ENCODE measurements around the gene HIBCH.
A peak's percentile ranks its signal among the peaks of the same experiment; 100 is the strongest.

The HIBCH gene

DNA sequence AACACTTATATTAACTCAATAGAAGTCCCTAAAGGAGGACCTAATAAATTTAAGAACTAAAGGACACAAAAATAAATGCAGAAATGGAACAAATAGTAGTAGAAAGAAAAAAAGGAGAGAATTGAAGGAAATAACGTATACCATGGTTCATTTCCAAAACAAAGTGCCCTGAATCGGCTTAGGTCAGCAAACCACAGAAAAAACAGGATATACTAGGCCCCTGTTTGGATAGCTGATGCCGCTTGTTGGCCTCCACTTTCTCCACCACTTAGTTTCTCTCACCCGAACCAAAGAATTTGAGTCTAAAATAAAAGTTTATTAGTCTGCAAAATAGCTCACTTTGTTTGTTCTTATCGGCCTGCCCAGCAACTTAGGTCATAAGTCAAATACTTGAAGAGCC is 100.4 kb downstream of the HIBCH start:
- no peak overlapping the region for H3K4me3 ChIP-seq (ENCODE audit: insufficient read depth in 1 of 2, low read depth in 1 of 2, low read length in 2 of 2)
- no peak overlapping the region for H2BK15ac ChIP-seq (ENCODE audit: low read depth, poor library complexity, severe bottlenecking)
- no peak overlapping the region for H2BK120ac ChIP-seq (ENCODE audit: low read depth, low read length)

DNA sequence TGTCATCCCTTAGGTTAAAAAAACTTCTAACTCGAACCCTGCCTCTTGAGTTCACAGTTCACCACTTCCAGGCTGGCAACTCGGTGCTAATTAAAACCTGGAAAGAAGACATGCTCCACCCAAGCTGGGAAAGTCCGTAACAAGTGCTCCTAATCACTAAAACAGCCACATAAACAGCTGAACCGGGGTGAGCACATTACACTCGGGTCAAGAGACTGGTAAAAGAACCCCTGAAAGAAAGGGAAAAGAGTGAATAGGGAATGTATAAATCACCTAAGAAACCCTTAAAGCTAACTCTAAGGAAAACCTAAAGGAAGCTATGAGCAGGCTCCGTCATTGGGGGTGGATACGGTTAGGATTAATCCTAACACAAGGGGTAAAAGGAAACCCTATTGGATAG is 102.0 kb downstream of the HIBCH start:
- Histone ChIP-seq H2BK5ac (ENCODE audit: low read depth, low read length, poor library complexity, severe bottlenecking) (no peak overlapping the region), H2AK5ac (ENCODE audit: low read length, severe bottlenecking) (no peak overlapping the region), H2AFZ (ENCODE audit: low read depth, low read length) (no peak overlapping the region), H3K4me3 (ENCODE audit: insufficient read depth in 1 of 2, low read depth in 1 of 2, low read length in 2 of 2) (no peak overlapping the region), H3K79me1 (replicated peaks; ENCODE audit: low read length, poor library complexity, severe bottlenecking) (peaks cover 6% of the 10 kb centered on the region), H3K18ac (ENCODE audit: low read depth in 1 of 2, low read length in 2 of 2) (no peak overlapping the region), H3K9ac (ENCODE audit: low read length) (no peak overlapping the region), H3K4me2 (ENCODE audit: low read length, poor library complexity, severe bottlenecking) (no peak overlapping the region), H3K23ac (ENCODE audit: low read length in 2 of 2) (no peak overlapping the region), H2BK120ac (ENCODE audit: low read depth, low read length) (no peak overlapping the region), H2BK15ac (ENCODE audit: low read depth, poor library complexity, severe bottlenecking) (no peak overlapping the region), H3K4me1 (ENCODE audit: control insufficient read depth, insufficient read depth, low read depth, low read length) (peaks cover 6% of the 10 kb centered on the region), H4K91ac (ENCODE audit: low read length) (no peak overlapping the region), H4K8ac (ENCODE audit: low read length) (no peak overlapping the region), H3K4ac (ENCODE audit: low read depth in 1 of 2, low read length in 2 of 2) (no peak overlapping the region), H3K27ac (ENCODE audit: low read length, poor library complexity, severe bottlenecking) (no peak overlapping the region), H2BK12ac (ENCODE audit: low read length in 2 of 2) (no peak overlapping the region), H3K27me3 (ENCODE audit: control insufficient read depth in 1 of 2, insufficient read depth in 1 of 2, low read length in 2 of 2) (no peaks in the 10 kb centered on the region), H3K9me3 (ENCODE audit: control insufficient read depth, low read length) (no peaks in the 10 kb centered on the region), H3K36me3 (ENCODE audit: control insufficient read depth in 1 of 2, insufficient read depth in 2 of 2, low read depth in 1 of 2, low read length in 2 of 2) (peaks cover 9 to 22% of the 10 kb centered on the region in 2 experiments), H3K14ac (ENCODE audit: low read length in 2 of 2) (no peak overlapping the region)
- DNase-seq = no peak
- 86% methylated on average over 2 of the region's 7 CpGs for WGBS

More for the DNA sequence above, 100.4 kb downstream of the HIBCH start:
- H2AFZ ChIP-seq (ENCODE audit: low read depth, low read length) = no peak overlapping the region
- no peaks in the 10 kb centered on the region for H3K27me3 ChIP-seq (ENCODE audit: control insufficient read depth in 1 of 2, insufficient read depth in 1 of 2, low read length in 2 of 2)
- peaks cover 6% of the 10 kb centered on the region for H3K4me1 ChIP-seq (ENCODE audit: control insufficient read depth, insufficient read depth, low read depth, low read length)
- H4K91ac ChIP-seq (ENCODE audit: low read length) = no peak overlapping the region
- no peak overlapping the region for H2BK5ac ChIP-seq (ENCODE audit: low read depth, low read length, poor library complexity, severe bottlenecking)
- peaks cover 4% of the 10 kb centered on the region for H3K79me1 ChIP-seq (replicated peaks; ENCODE audit: low read length, poor library complexity, severe bottlenecking)
- H3K9me3 ChIP-seq (ENCODE audit: control insufficient read depth, low read length) = peaks cover 4% of the 10 kb centered on the region
- H3K23ac ChIP-seq (ENCODE audit: low read length in 2 of 2) = no peak overlapping the region
- no peak for DNase-seq
- no peak overlapping the region for H3K4me2 ChIP-seq (ENCODE audit: low read length, poor library complexity, severe bottlenecking)
- H3K27ac ChIP-seq (ENCODE audit: low read length, poor library complexity, severe bottlenecking) = no peak overlapping the region
- H4K8ac ChIP-seq (ENCODE audit: low read length) = no peak overlapping the region
- peaks cover 11 to 32% of the 10 kb centered on the region in 2 experiments for H3K36me3 ChIP-seq (ENCODE audit: control insufficient read depth in 1 of 2, insufficient read depth in 2 of 2, low read depth in 1 of 2, low read length in 2 of 2)
- no peak overlapping the region for H3K4ac ChIP-seq (ENCODE audit: low read depth in 1 of 2, low read length in 2 of 2)
- WGBS = 82% methylated on average over 4 of the region's 5 CpGs
- H3K14ac ChIP-seq (ENCODE audit: low read length in 2 of 2) = no peak overlapping the region
- no peak overlapping the region for H2AK5ac ChIP-seq (ENCODE audit: low read length, severe bottlenecking)
- no peak overlapping the region for H2BK12ac ChIP-seq (ENCODE audit: low read length in 2 of 2)
- H3K9ac ChIP-seq (ENCODE audit: low read length) = no peak overlapping the region
- H3K18ac ChIP-seq (ENCODE audit: low read depth in 1 of 2, low read length in 2 of 2) = no peak overlapping the region

DNA sequence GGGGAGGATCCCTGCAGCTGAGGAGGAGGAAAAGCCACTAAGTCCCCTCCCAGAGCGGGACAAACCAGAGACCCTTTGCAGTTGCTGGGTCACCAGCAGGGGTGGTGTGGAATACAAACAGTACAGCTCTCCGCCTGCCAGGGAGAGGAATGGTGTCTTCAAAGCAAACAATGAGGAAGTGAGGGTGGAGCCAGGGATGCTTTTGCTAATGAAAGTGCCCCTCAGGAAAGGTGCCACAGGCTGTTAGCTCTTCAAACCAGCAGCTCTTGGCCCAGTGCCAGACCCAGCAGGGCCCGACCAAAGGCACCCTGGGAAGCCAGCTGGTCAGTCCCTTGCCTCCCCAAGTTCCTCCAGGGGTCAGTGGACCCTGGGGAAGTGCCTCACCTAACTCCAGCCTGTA is 102.8 kb downstream of the HIBCH start:
- H2BK15ac ChIP-seq (ENCODE audit: low read depth, poor library complexity, severe bottlenecking) = no peak overlapping the region
- no peak overlapping the region for H2BK120ac ChIP-seq (ENCODE audit: low read depth, low read length)
- H3K14ac ChIP-seq (ENCODE audit: low read length in 2 of 2) = no peak overlapping the region
- no peak overlapping the region for H2AK5ac ChIP-seq (ENCODE audit: low read length, severe bottlenecking)
- no peak overlapping the region for H3K9ac ChIP-seq (ENCODE audit: low read length)
- WGBS = 62% methylated on average over 3 of the region's 3 CpGs
- no peak overlapping the region for H2BK5ac ChIP-seq (ENCODE audit: low read depth, low read length, poor library complexity, severe bottlenecking)
- no peak overlapping the region for H4K91ac ChIP-seq (ENCODE audit: low read length)
- H3K18ac ChIP-seq (ENCODE audit: low read depth in 1 of 2, low read length in 2 of 2) = peak overlapping the region in 1 of 2 experiments; percentile 42
- no peak overlapping the region for H3K27ac ChIP-seq (ENCODE audit: low read length, poor library complexity, severe bottlenecking)
- H3K9me3 ChIP-seq (ENCODE audit: control insufficient read depth, low read length) = no peaks in the 10 kb centered on the region
- no peak overlapping the region for H3K4me2 ChIP-seq (ENCODE audit: low read length, poor library complexity, severe bottlenecking)
- no peak for DNase-seq
- H3K79me1 ChIP-seq (replicated peaks; ENCODE audit: low read length, poor library complexity, severe bottlenecking) = peaks cover 4% of the 10 kb centered on the region
- H2BK12ac ChIP-seq (ENCODE audit: low read length in 2 of 2) = no peak overlapping the region
- peaks cover 6% of the 10 kb centered on the region for H3K4me1 ChIP-seq (ENCODE audit: control insufficient read depth, insufficient read depth, low read depth, low read length)
- no peaks in the 10 kb centered on the region for H3K27me3 ChIP-seq (ENCODE audit: control insufficient read depth in 1 of 2, insufficient read depth in 1 of 2, low read length in 2 of 2)
- H4K8ac ChIP-seq (ENCODE audit: low read length) = peak overlapping the region; percentile 55
- peaks cover 5 to 25% of the 10 kb centered on the region in 2 experiments for H3K36me3 ChIP-seq (ENCODE audit: control insufficient read depth in 1 of 2, insufficient read depth in 2 of 2, low read depth in 1 of 2, low read length in 2 of 2)
- H3K23ac ChIP-seq (ENCODE audit: low read length in 2 of 2) = no peak overlapping the region
- H3K4ac ChIP-seq (ENCODE audit: low read depth in 1 of 2, low read length in 2 of 2) = no peak overlapping the region
- no peak overlapping the region for H3K4me3 ChIP-seq (ENCODE audit: insufficient read depth in 1 of 2, low read depth in 1 of 2, low read length in 2 of 2)
- no peak overlapping the region for H2AFZ ChIP-seq (ENCODE audit: low read depth, low read length)

DNA sequence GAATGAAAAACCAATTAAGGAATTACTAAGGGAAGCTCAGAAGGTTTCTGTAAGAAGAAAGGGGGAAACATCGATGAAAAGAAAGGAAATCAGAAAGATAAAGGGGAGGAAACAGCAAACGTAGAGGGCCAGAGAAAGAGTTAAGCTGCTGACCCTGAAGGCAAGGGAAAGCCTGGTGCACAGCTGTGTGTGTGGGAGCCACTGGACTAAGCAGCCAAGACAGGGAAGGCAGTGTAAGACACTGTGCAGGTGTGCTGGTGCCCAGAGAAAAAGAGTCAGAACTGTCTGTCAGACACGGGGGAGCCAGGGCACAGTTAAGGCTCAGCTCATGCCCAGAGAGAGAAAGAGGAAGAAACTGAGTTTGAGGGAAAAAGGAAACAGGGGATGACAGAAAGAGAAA is 104.0 kb downstream of the HIBCH start:
- H3K27me3 ChIP-seq (ENCODE audit: control insufficient read depth in 1 of 2, insufficient read depth in 1 of 2, low read length in 2 of 2) = no peaks in the 10 kb centered on the region

More for the DNA sequence above, 104.0 kb downstream of the HIBCH start:
- H4K8ac ChIP-seq (ENCODE audit: low read length) = no peak overlapping the region
- peaks cover 4 to 27% of the 10 kb centered on the region in 2 experiments for H3K36me3 ChIP-seq (ENCODE audit: control insufficient read depth in 1 of 2, insufficient read depth in 2 of 2, low read depth in 1 of 2, low read length in 2 of 2)
- WGBS = 84% methylated on average over 3 of the region's 3 CpGs
- H3K27ac ChIP-seq (ENCODE audit: low read length, poor library complexity, severe bottlenecking) = no peak overlapping the region
- peak overlapping the region in 1 of 2 experiments; percentile 23 for H3K4me3 ChIP-seq (ENCODE audit: insufficient read depth in 1 of 2, low read depth in 1 of 2, low read length in 2 of 2)
- no peak overlapping the region for H2AK5ac ChIP-seq (ENCODE audit: low read length, severe bottlenecking)
- no peaks in the 10 kb centered on the region for H3K9me3 ChIP-seq (ENCODE audit: control insufficient read depth, low read length)
- H3K79me1 ChIP-seq (replicated peaks; ENCODE audit: low read length, poor library complexity, severe bottlenecking) = peaks cover 1% of the 10 kb centered on the region
- no peak overlapping the region for H2AFZ ChIP-seq (ENCODE audit: low read depth, low read length)
- H2BK120ac ChIP-seq (ENCODE audit: low read depth, low read length) = no peak overlapping the region
- H3K4ac ChIP-seq (ENCODE audit: low read depth in 1 of 2, low read length in 2 of 2) = no peak overlapping the region
- no peak overlapping the region for H3K4me2 ChIP-seq (ENCODE audit: low read length, poor library complexity, severe bottlenecking)
- H3K9ac ChIP-seq (ENCODE audit: low read length) = peak overlapping the region; percentile 74
- H4K91ac ChIP-seq (ENCODE audit: low read length) = no peak overlapping the region
- H3K18ac ChIP-seq (ENCODE audit: low read depth in 1 of 2, low read length in 2 of 2) = no peak overlapping the region
- H3K14ac ChIP-seq (ENCODE audit: low read length in 2 of 2) = no peak overlapping the region
- no peak for DNase-seq
- no peak overlapping the region for H3K23ac ChIP-seq (ENCODE audit: low read length in 2 of 2)
- H2BK5ac ChIP-seq (ENCODE audit: low read depth, low read length, poor library complexity, severe bottlenecking) = no peak overlapping the region
- peaks cover 6% of the 10 kb centered on the region for H3K4me1 ChIP-seq (ENCODE audit: control insufficient read depth, insufficient read depth, low read depth, low read length)
- H2BK15ac ChIP-seq (ENCODE audit: low read depth, poor library complexity, severe bottlenecking) = no peak overlapping the region
- no peak overlapping the region for H2BK12ac ChIP-seq (ENCODE audit: low read length in 2 of 2)

Data from mesenchymal stem cell (in vitro differentiated cells and primary cell).